Measurements from ENCODE around the gene LPAR6.

Gene LPAR6

GRCh38 chr13:48377857-48378256 is 35.1 kb downstream of the LPAR6 start:
- no peak for DNase-seq (ENCODE audit: low read depth, low spot score)

- no peak for DNase-seq (ENCODE audit: low read depth, low spot score)
These were observed 42.1 kb downstream of the LPAR6 start for GRCh38 chr13:48370815-48371214.

- no peak for DNase-seq (ENCODE audit: low read depth, low spot score)
These were observed 42.9 kb downstream of the LPAR6 start for GRCh38 chr13:48369988-48370387.
